ENCODE measurements around the gene ARSA.

ARSA gene

GRCh38 chr22:50606165-50606945 is 21.6 kb downstream of the ARSA start:
- Histone ChIP-seq H4K20me1 (ENCODE audit: insufficient read depth, low read length) (no peaks in the 10 kb centered on the region), H3K27me3 (ENCODE audit: insufficient read depth, low read length) (no peaks in the 10 kb centered on the region), H3F3A (ENCODE audit: insufficient read depth, low read length) (no peaks in the 10 kb centered on the region), H3K9ac (ENCODE audit: low read length) (no peak overlapping the region), H3K36me3 (ENCODE audit: insufficient read depth, low read length) (no peaks in the 10 kb centered on the region), H3K27ac (ENCODE audit: low read depth, low read length, poor library complexity, severe bottlenecking) (no peak overlapping the region), H3K9me2 (ENCODE audit: low read depth, low read length) (no peaks in the 10 kb centered on the region), H3K4me3 (ENCODE audit: low read depth, low read length, poor library complexity, severe bottlenecking) (no peak overlapping the region), H3K9me3 (ENCODE audit: low read length) (no peaks in the 10 kb centered on the region), H2AFZ (ENCODE audit: low read length) (no peak overlapping the region), H3K4me1 (ENCODE audit: insufficient read depth, low read length, severe bottlenecking) (no peaks in the 10 kb centered on the region), H3K4me2 (ENCODE audit: low read length) (no peak overlapping the region), H3K79me2 (ENCODE audit: insufficient read depth, low read length) (no peaks in the 10 kb centered on the region)
- TF ChIP-seq CTCF (IDR thresholded peaks at IDR 0.05; ENCODE audit: low read length) (peak; percentile 42), EZH2 (IDR thresholded peaks at IDR 0.05; ENCODE audit: borderline replicate concordance, low read length) (no peak)

- H3K9ac ChIP-seq (ENCODE audit: low read length): no peak overlapping the region
- H3F3A ChIP-seq (ENCODE audit: insufficient read depth, low read length): no peaks in the 10 kb centered on the region
- H3K4me2 ChIP-seq (ENCODE audit: low read length): no peak overlapping the region
- no peaks in the 10 kb centered on the region for H3K27me3 ChIP-seq (ENCODE audit: insufficient read depth, low read length)
- H3K79me2 ChIP-seq (ENCODE audit: insufficient read depth, low read length): no peaks in the 10 kb centered on the region
- H3K9me2 ChIP-seq (ENCODE audit: low read depth, low read length): no peaks in the 10 kb centered on the region
- no peaks in the 10 kb centered on the region for H4K20me1 ChIP-seq (ENCODE audit: insufficient read depth, low read length)
- no peaks in the 10 kb centered on the region for H3K4me1 ChIP-seq (ENCODE audit: insufficient read depth, low read length, severe bottlenecking)
- H3K9me3 ChIP-seq (ENCODE audit: low read length): no peaks in the 10 kb centered on the region
- TF ChIP-seq EZH2 (IDR thresholded peaks at IDR 0.05; ENCODE audit: borderline replicate concordance, low read length) (no peak), CTCF (IDR thresholded peaks at IDR 0.05; ENCODE audit: low read length) (no peak)
- H2AFZ ChIP-seq (ENCODE audit: low read length): no peak overlapping the region
- no peak overlapping the region for H3K4me3 ChIP-seq (ENCODE audit: low read depth, low read length, poor library complexity, severe bottlenecking)
- no peak overlapping the region for H3K27ac ChIP-seq (ENCODE audit: low read depth, low read length, poor library complexity, severe bottlenecking)
- H3K36me3 ChIP-seq (ENCODE audit: insufficient read depth, low read length): no peaks in the 10 kb centered on the region
Measured at GRCh38 chr22:50605613-50606074, 22.3 kb downstream of the ARSA start.

GRCh38 chr22:50605002-50605612 is 22.8 kb downstream of the ARSA start:
- TF ChIP-seq EZH2 (IDR thresholded peaks at IDR 0.05; ENCODE audit: borderline replicate concordance, low read length) (no peak), CTCF (IDR thresholded peaks at IDR 0.05; ENCODE audit: low read length) (no peak)
- no peak overlapping the region for H3K4me3 ChIP-seq (ENCODE audit: low read depth, low read length, poor library complexity, severe bottlenecking)
- H3K9ac ChIP-seq (ENCODE audit: low read length): no peak overlapping the region
- no peaks in the 10 kb centered on the region for H3K27me3 ChIP-seq (ENCODE audit: insufficient read depth, low read length)
- no peaks in the 10 kb centered on the region for H3K9me2 ChIP-seq (ENCODE audit: low read depth, low read length)
- no peak overlapping the region for H3K27ac ChIP-seq (ENCODE audit: low read depth, low read length, poor library complexity, severe bottlenecking)
- no peaks in the 10 kb centered on the region for H3K36me3 ChIP-seq (ENCODE audit: insufficient read depth, low read length)
- H3K9me3 ChIP-seq (ENCODE audit: low read length): no peaks in the 10 kb centered on the region
- H3K4me2 ChIP-seq (ENCODE audit: low read length): no peak overlapping the region
- H3F3A ChIP-seq (ENCODE audit: insufficient read depth, low read length): no peaks in the 10 kb centered on the region
- no peaks in the 10 kb centered on the region for H3K79me2 ChIP-seq (ENCODE audit: insufficient read depth, low read length)
- H3K4me1 ChIP-seq (ENCODE audit: insufficient read depth, low read length, severe bottlenecking): no peaks in the 10 kb centered on the region
- H4K20me1 ChIP-seq (ENCODE audit: insufficient read depth, low read length): no peaks in the 10 kb centered on the region
- no peak overlapping the region for H2AFZ ChIP-seq (ENCODE audit: low read length)

Measured in OCI-LY1 (cell line).